PC-9 (cell line): ENCODE results near the gene CIT. TPM values are rescaled to one million over a fixed set of nuclear protein-coding genes. Genes with fewer than 3 reads are reported as not detected.

Source experiments
- BruUV-seq: library from RNA; stranded (reverse); fragments of 400-500 nt; replicated peaks from 2 replicates; lab custom pipeline; 2021; lab: Mats Ljungman, UMichigan
- CTCF ChIA-PET: fragments of 300-600 bp; sonication (Branson Sonifier 250); formaldehyde crosslinking; loops from one replicate; lab custom pipeline; 2022; ENCODE audit warnings: antibody characterized with exemption; lab: Charles Lee
- POLR2A ChIA-PET: fragments of 300-600 bp; sonication (Branson Sonifier 250); formaldehyde crosslinking; loops from one replicate; lab custom pipeline; 2022; ENCODE audit warnings: antibody characterized with exemption; ENCODE audit not compliant: unreplicated experiment; lab: Charles Lee
- DNase-seq, 2 experiments: peaks; one replicate each; pipeline versions ENCODE4 v3.0.0 to v3.0.0-alpha.2; 2015 to 2022; ENCODE audit warnings: mixed read lengths in 1 of 2
- H2AFZ ChIP-seq: fragments of 200-600 bp; sonication (generic); 2 replicates; pipeline ENCODE4 v1.8.1; 2017; ENCODE audit warnings: antibody characterized with exemption
- H3F3A ChIP-seq: fragments of 200-600 bp; sonication (generic); 2 replicates; pipeline ENCODE4 v1.8.1; 2017; ENCODE audit warnings: antibody characterized with exemption, mild to moderate bottlenecking, low read depth; ENCODE audit not compliant: insufficient read depth
- H3K27ac ChIP-seq: fragments of 200-600 bp; sonication (generic); 2 replicates; pipeline ENCODE4 v1.6.1; 2016; ENCODE audit warnings: mixed run types
- H3K27me3 ChIP-seq: fragments of 200-600 bp; sonication (generic); 2 replicates; pipeline ENCODE4 v1.6.1; 2016; ENCODE audit warnings: low read depth, mixed run types; ENCODE audit not compliant: insufficient read depth
- H3K36me3 ChIP-seq: fragments of 200-600 bp; sonication (generic); 2 replicates; pipeline ENCODE4 v1.6.1; 2016; ENCODE audit warnings: low read depth, mixed run types
- H3K4me1 ChIP-seq: fragments of 200-600 bp; sonication (generic); replicated peaks from 2 replicates; pipeline ENCODE4 v1.6.1; 2016; ENCODE audit warnings: mixed run types; ENCODE audit not compliant: insufficient read depth
- H3K4me2 ChIP-seq: fragments of 200-600 bp; sonication (generic); 2 replicates; pipeline ENCODE4 v1.6.1; 2017; ENCODE audit warnings: mixed run types
- H3K4me3 ChIP-seq: fragments of 200-600 bp; sonication (generic); 2 replicates; pipeline ENCODE4 v1.6.1; 2016; ENCODE audit warnings: mixed run types
- H3K79me2 ChIP-seq: fragments of 200-600 bp; sonication (generic); 2 replicates; pipeline ENCODE4 v1.6.1; 2017; ENCODE audit warnings: low read depth, mixed run types
- H3K9me2 ChIP-seq: fragments of 200-600 bp; sonication (generic); 2 replicates; pipeline ENCODE4 v1.8.1; 2017; ENCODE audit warnings: mild to moderate bottlenecking; ENCODE audit not compliant: insufficient read depth
- H3K9me3 ChIP-seq: fragments of 200-600 bp; sonication (generic); 2 replicates; pipeline ENCODE4 v1.8.1; 2016; ENCODE audit warnings: low read depth; ENCODE audit not compliant: insufficient read depth
- H4K20me1 ChIP-seq: fragments of 200-600 bp; sonication (generic); 2 replicates; pipeline ENCODE4 v1.8.1; 2017; ENCODE audit not compliant: insufficient read depth
- EZH2 ChIP-seq: fragments of 200-600 bp; sonication (generic); IDR thresholded peaks from 2 replicates; pipeline ENCODE4 v1.8.0; 2017; ENCODE audit warnings: antibody characterized with exemption, low read depth
- intact Hi-C: fragments of 100-400 bp; cut with micrococcal nuclease; formaldehyde crosslinking; loops from one replicate; pipeline ENCODE4 v1.10.0; 2022; ENCODE audit not compliant: unreplicated experiment
- total RNA-seq: library from RNA; stranded (reverse); gene quantifications from 2 replicates; pipeline ENCODE4 v1.2.3, GENCODE V29; 2021
- TF ChIP-seq, protein P1 (sequence below): fragments of 200-600 bp; sonication (generic); conservative IDR thresholded peaks from 2 replicates; pipeline ENCODE4 v1.6.1; 2017; ENCODE audit warnings: mixed run types, antibody characterized with exemption, mild to moderate bottlenecking, moderate library complexity

The CIT gene
- total RNA-seq, 1 experiment from 2014 or later: 81.8 TPM

GRCh38 chr12:119836781-119837180 lies 40.3 kb downstream of the CIT start:
- no peak overlapping the region for H2AFZ ChIP-seq
- ChIA-PET CTCF (interaction anchor here (0.6 kb wide), 1 partner anchor 31 kb away, joined by 3 read pairs; no protein-coding TSS in a partner anchor), POLR2A (interaction anchor here (0.5 kb wide), 1 partner anchor 8 kb away, joined by 3 read pairs; no protein-coding TSS in a partner anchor)
- BruUV-seq: no TSS peak
- no peaks in the 10 kb centered on the region for H3K9me2 ChIP-seq
- no peak overlapping the region for H3K27ac ChIP-seq
- no peak overlapping the region for H3K4me2 ChIP-seq
- no peaks in the 10 kb centered on the region for H4K20me1 ChIP-seq
- no peak for DNase-seq
- no peak overlapping the region for H3K4me3 ChIP-seq
- intact Hi-C loops: no loop called here
- no peaks in the 10 kb centered on the region for H3K79me2 ChIP-seq
- no peaks in the 10 kb centered on the region for H3K36me3 ChIP-seq
- no peaks in the 10 kb centered on the region for H3K27me3 ChIP-seq
- TF ChIP-seq EZH2: no peak
- TF ChIP-seq, protein P1, sequence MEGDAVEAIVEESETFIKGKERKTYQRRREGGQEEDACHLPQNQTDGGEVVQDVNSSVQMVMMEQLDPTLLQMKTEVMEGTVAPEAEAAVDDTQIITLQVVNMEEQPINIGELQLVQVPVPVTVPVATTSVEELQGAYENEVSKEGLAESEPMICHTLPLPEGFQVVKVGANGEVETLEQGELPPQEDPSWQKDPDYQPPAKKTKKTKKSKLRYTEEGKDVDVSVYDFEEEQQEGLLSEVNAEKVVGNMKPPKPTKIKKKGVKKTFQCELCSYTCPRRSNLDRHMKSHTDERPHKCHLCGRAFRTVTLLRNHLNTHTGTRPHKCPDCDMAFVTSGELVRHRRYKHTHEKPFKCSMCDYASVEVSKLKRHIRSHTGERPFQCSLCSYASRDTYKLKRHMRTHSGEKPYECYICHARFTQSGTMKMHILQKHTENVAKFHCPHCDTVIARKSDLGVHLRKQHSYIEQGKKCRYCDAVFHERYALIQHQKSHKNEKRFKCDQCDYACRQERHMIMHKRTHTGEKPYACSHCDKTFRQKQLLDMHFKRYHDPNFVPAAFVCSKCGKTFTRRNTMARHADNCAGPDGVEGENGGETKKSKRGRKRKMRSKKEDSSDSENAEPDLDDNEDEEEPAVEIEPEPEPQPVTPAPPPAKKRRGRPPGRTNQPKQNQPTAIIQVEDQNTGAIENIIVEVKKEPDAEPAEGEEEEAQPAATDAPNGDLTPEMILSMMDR: no peak
- H3F3A ChIP-seq: no peaks in the 10 kb centered on the region
- H3K9me3 ChIP-seq: no peaks in the 10 kb centered on the region
- H3K4me1 ChIP-seq: no peaks in the 10 kb centered on the region

DNA sequence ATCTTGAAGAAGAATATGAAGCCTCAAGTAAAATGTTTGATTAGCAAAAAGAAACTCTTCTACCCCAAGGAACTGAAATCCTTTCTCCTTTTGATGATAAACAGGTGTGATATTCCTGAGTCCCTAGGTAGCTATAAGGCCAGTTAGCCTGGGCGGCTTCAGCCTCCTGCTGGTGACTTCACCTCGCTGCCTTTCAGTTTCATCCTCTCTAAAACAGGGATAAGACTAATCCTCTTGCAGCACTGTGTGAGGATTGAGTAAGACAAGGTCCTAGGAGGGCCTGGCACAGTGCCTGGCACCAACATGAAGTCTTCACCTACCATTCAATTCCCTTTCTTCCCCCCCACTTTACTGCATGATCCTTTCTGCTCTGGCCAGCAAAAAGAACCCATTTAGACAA lies 42.1 kb downstream of the CIT start:
- Histone ChIP-seq H3K36me3 (no peaks in the 10 kb centered on the region), H4K20me1 (no peaks in the 10 kb centered on the region), H3K79me2 (no peaks in the 10 kb centered on the region), H3K4me2 (no peak overlapping the region), H2AFZ (no peak overlapping the region), H3K27me3 (no peaks in the 10 kb centered on the region), H3K9me2 (no peaks in the 10 kb centered on the region), H3K9me3 (no peaks in the 10 kb centered on the region), H3K27ac (no peak overlapping the region), H3F3A (no peaks in the 10 kb centered on the region), H3K4me3 (no peak overlapping the region), H3K4me1 (no peaks in the 10 kb centered on the region)
- ChIA-PET POLR2A (no interaction called here), CTCF (no interaction called here)
- TF ChIP-seq, protein P1: no peak
- TF ChIP-seq EZH2: no peak
- DNase-seq: no peak
- intact Hi-C loops: no loop called here
- BruUV-seq: no TSS peak

DNA sequence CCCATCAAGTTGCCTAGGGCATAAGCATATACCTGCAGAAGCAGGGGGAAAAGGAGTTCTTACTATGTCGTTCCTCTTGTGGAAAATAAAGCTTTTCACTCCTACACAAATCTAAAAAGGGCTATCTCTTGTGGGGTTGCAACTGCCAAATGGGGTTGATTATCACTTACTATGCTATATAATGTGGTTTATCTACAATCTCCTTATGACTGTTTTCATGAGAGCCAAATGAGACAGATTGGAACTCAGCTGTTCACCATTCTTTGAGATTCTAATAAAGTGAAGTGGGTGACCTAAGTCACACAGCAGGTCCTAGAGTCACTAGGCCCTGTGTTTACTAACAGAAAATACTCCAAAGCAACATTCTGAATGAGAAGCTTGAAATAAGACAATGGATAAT lies 47.7 kb downstream of the CIT start:
- intact Hi-C loops: no loop called here
- H2AFZ ChIP-seq: no peak overlapping the region

More for the DNA sequence above, 47.7 kb downstream of the CIT start:
- TF ChIP-seq, protein P1: no peak
- TF ChIP-seq EZH2: no peak
- no peaks in the 10 kb centered on the region for H3K79me2 ChIP-seq
- H3K27me3 ChIP-seq: no peaks in the 10 kb centered on the region
- H3F3A ChIP-seq: no peaks in the 10 kb centered on the region
- POLR2A ChIA-PET: no interaction called here
- no peak overlapping the region for H3K4me2 ChIP-seq
- H3K36me3 ChIP-seq: no peaks in the 10 kb centered on the region
- H3K9me2 ChIP-seq: no peaks in the 10 kb centered on the region
- no peaks in the 10 kb centered on the region for H3K9me3 ChIP-seq
- H3K4me1 ChIP-seq: no peaks in the 10 kb centered on the region
- no TSS peak for BruUV-seq
- H3K27ac ChIP-seq: no peak overlapping the region
- no peak for DNase-seq
- H3K4me3 ChIP-seq: no peak overlapping the region
- H4K20me1 ChIP-seq: no peaks in the 10 kb centered on the region
- CTCF ChIA-PET: no interaction called here
